Nephron (organoid): ENCODE measurements around the gene WDR27.

Experiments
- H3K27ac Mint-ChIP-seq, 3 experiments: 2 replicates each; pipeline ENCODE4 v1.8.0; 2020; ENCODE audit warnings: mixed read lengths in 3 of 3, mild to moderate bottlenecking in 2 of 3, moderate library complexity in 1 of 3
- H3K27me3 Mint-ChIP-seq: 2 replicates; pipeline ENCODE4 v1.8.0; 2021; ENCODE audit warnings: low read depth, mild to moderate bottlenecking, moderate library complexity, mixed read lengths
- H3K36me3 Mint-ChIP-seq: 2 replicates; pipeline ENCODE4 v1.8.0; 2020; ENCODE audit warnings: low read depth, mixed read lengths
- H3K4me1 Mint-ChIP-seq: 2 replicates; pipeline ENCODE4 v1.8.0; 2020; ENCODE audit warnings: mixed read lengths
- H3K4me3 Mint-ChIP-seq, 3 experiments: 2 replicates each; pipeline ENCODE4 v1.8.0; 2020; ENCODE audit warnings: mild to moderate bottlenecking in 3 of 3, mixed read lengths in 3 of 3, moderate library complexity in 2 of 3
- H3K9me3 Mint-ChIP-seq: 2 replicates; pipeline ENCODE4 v1.8.0; 2020; ENCODE audit warnings: mixed read lengths
- CTCF ChIP-seq, 3 experiments: fragments of 200-600 bp; sonication (generic); IDR thresholded peaks; one replicate each; pipeline ENCODE4 v1.5.0; 2021; ENCODE audit warnings: antibody characterized with exemption in 3 of 3; ENCODE audit not compliant: unreplicated experiment in 3 of 3

The WDR27 gene

GRCh38 chr6:169666441-169666840 is 35.4 kb downstream of the WDR27 start:
- TF ChIP-seq CTCF (IDR thresholded peaks at IDR 0.05; ENCODE audit: unreplicated experiment in 3 of 3), result no peak
- Mint-ChIP-seq H3K4me1 (peaks cover 4% of the 10 kb centered on the region), H3K27ac (peak overlapping the region in 2 of 3 experiments; percentile 4 to 15), H3K4me3 (no peak overlapping the region), H3K36me3 (peaks cover 65% of the 10 kb centered on the region), H3K27me3 (no peaks in the 10 kb centered on the region), H3K9me3 (no peaks in the 10 kb centered on the region)

GRCh38 chr6:169665289-169665688 is 36.5 kb downstream of the WDR27 start:
- H3K27ac Mint-ChIP-seq, result peak overlapping the region in 2 of 3 experiments; percentile 15 to 41
- H3K27me3 Mint-ChIP-seq, result no peaks in the 10 kb centered on the region
- TF ChIP-seq CTCF (IDR thresholded peaks at IDR 0.05; ENCODE audit: unreplicated experiment in 3 of 3), result no peak
- H3K36me3 Mint-ChIP-seq, result peaks cover 62% of the 10 kb centered on the region
- no peak overlapping the region for H3K4me3 Mint-ChIP-seq
- H3K9me3 Mint-ChIP-seq, result no peaks in the 10 kb centered on the region
- H3K4me1 Mint-ChIP-seq, result peaks cover 4% of the 10 kb centered on the region

GRCh38 chr6:169664227-169664626 is 37.6 kb downstream of the WDR27 start:
- no peak overlapping the region for H3K4me3 Mint-ChIP-seq
- H3K9me3 Mint-ChIP-seq, result no peaks in the 10 kb centered on the region
- TF ChIP-seq CTCF (IDR thresholded peaks at IDR 0.05; ENCODE audit: unreplicated experiment in 3 of 3), result no peak
- peaks cover 4% of the 10 kb centered on the region for H3K4me1 Mint-ChIP-seq
- no peaks in the 10 kb centered on the region for H3K27me3 Mint-ChIP-seq
- no peak overlapping the region for H3K27ac Mint-ChIP-seq
- peaks cover 60% of the 10 kb centered on the region for H3K36me3 Mint-ChIP-seq

- Mint-ChIP-seq H3K27ac (no peak overlapping the region), H3K36me3 (peaks cover 58% of the 10 kb centered on the region), H3K9me3 (no peaks in the 10 kb centered on the region), H3K4me3 (no peak overlapping the region), H3K4me1 (peaks cover 4% of the 10 kb centered on the region), H3K27me3 (no peaks in the 10 kb centered on the region)
- no peak for TF ChIP-seq CTCF (IDR thresholded peaks at IDR 0.05; ENCODE audit: unreplicated experiment in 3 of 3)
Measured at GRCh38 chr6:169663468-169663867, 38.4 kb downstream of the WDR27 start.

GRCh38 chr6:169661391-169661756 is 40.5 kb downstream of the WDR27 start:
- Mint-ChIP-seq H3K27ac (no peak overlapping the region), H3K9me3 (no peaks in the 10 kb centered on the region), H3K36me3 (peaks cover 61% of the 10 kb centered on the region), H3K4me3 (no peak overlapping the region), H3K4me1 (peaks cover 4% of the 10 kb centered on the region), H3K27me3 (no peaks in the 10 kb centered on the region)
- TF ChIP-seq CTCF (IDR thresholded peaks at IDR 0.05; ENCODE audit: unreplicated experiment in 3 of 3), result no peak

- Mint-ChIP-seq H3K4me3 (no peak overlapping the region), H3K9me3 (no peaks in the 10 kb centered on the region), H3K27ac (no peak overlapping the region), H3K36me3 (peaks cover 66% of the 10 kb centered on the region), H3K4me1 (peaks cover 4% of the 10 kb centered on the region), H3K27me3 (no peaks in the 10 kb centered on the region)
- no peak for TF ChIP-seq CTCF (IDR thresholded peaks at IDR 0.05; ENCODE audit: unreplicated experiment in 3 of 3)
Measured at GRCh38 chr6:169660751-169661390, 41.0 kb downstream of the WDR27 start.
